DOHH2 (cell line): ENCODE data around the gene FOXN1.

ENCODE experiments used
- H3F3A ChIP-seq: fragments of 200-600 bp; sonication (generic), shearing (Covaris generic); 2 replicates; pipeline ENCODE4 v1.6.0; 2016; ENCODE audit warnings: antibody characterized with exemption, mild to moderate bottlenecking; ENCODE audit not compliant: control insufficient read depth, insufficient read depth
- H3K27ac ChIP-seq: fragments of 200-600 bp; sonication (generic); 2 replicates; pipeline ENCODE4 v1.5.1; 2014; ENCODE audit warnings: low read depth, mild to moderate bottlenecking, low read length, moderate library complexity
- H3K27me3 ChIP-seq: fragments of 200-600 bp; sonication (generic); 2 replicates; pipeline ENCODE4 v1.6.1; 2014; ENCODE audit warnings: mild to moderate bottlenecking, low read length, mixed read lengths; ENCODE audit not compliant: control insufficient read depth
- H3K36me3 ChIP-seq: fragments of 200-600 bp; sonication (generic); 2 replicates; pipeline ENCODE4 v1.6.1; 2014; ENCODE audit warnings: mild to moderate bottlenecking, low read length, moderate library complexity, mixed read lengths; ENCODE audit not compliant: control insufficient read depth
- H3K4me1 ChIP-seq: fragments of 200-600 bp; sonication (generic); 2 replicates; pipeline ENCODE4 v1.6.1; 2014; ENCODE audit warnings: mild to moderate bottlenecking, low read length, mixed read lengths; ENCODE audit not compliant: control insufficient read depth
- H3K4me2 ChIP-seq: fragments of 200-600 bp; sonication (generic); 2 replicates; pipeline ENCODE4 v1.6.0; 2014; ENCODE audit warnings: mild to moderate bottlenecking, low read length, moderate library complexity
- H3K4me3 ChIP-seq: fragments of 200-600 bp; sonication (generic); 2 replicates; pipeline ENCODE4 v1.5.1; 2014; ENCODE audit warnings: mild to moderate bottlenecking, low read length, mixed read lengths
- H3K79me2 ChIP-seq: fragments of 200-600 bp; sonication (generic); 2 replicates; pipeline ENCODE4 v1.6.1; 2014; ENCODE audit warnings: mild to moderate bottlenecking, low read length, mixed read lengths; ENCODE audit not compliant: control insufficient read depth
- H3K9me2 ChIP-seq: fragments of 200-600 bp; sonication (generic); replicated peaks from 2 replicates; pipeline ENCODE4 v1.6.1; 2014; ENCODE audit warnings: mild to moderate bottlenecking, low read length, mixed read lengths; ENCODE audit not compliant: control insufficient read depth
- H3K9me3 ChIP-seq: fragments of 200-600 bp; sonication (generic); 2 replicates; pipeline ENCODE4 v1.6.1; 2014; ENCODE audit warnings: antibody characterized with exemption, low read length, mixed read lengths; ENCODE audit not compliant: control insufficient read depth, insufficient read depth
- H4K20me1 ChIP-seq: fragments of 200-600 bp; sonication (generic); 2 replicates; pipeline ENCODE4 v1.6.0; 2014; ENCODE audit warnings: low read depth, mild to moderate bottlenecking, antibody characterized with exemption, low read length, moderate library complexity; ENCODE audit not compliant: control insufficient read depth, insufficient read depth
- EZH2phosphoT487 ChIP-seq: fragments of 200-600 bp; sonication (generic); IDR thresholded peaks from 2 replicates; pipeline ENCODE4 v1.6.1; 2017; ENCODE audit warnings: borderline replicate concordance, mild to moderate bottlenecking, antibody characterized with exemption, low read length, moderate library complexity, mixed read lengths
- TF ChIP-seq, protein P1 (sequence below): fragments of 200-600 bp; sonication (generic); IDR thresholded peaks from one replicate; pipeline ENCODE4 v1.5.1; 2014; ENCODE audit warnings: antibody characterized with exemption, mild to moderate bottlenecking, low read depth, low read length; ENCODE audit not compliant: poor library complexity, severe bottlenecking

FOXN1 gene

DNA sequence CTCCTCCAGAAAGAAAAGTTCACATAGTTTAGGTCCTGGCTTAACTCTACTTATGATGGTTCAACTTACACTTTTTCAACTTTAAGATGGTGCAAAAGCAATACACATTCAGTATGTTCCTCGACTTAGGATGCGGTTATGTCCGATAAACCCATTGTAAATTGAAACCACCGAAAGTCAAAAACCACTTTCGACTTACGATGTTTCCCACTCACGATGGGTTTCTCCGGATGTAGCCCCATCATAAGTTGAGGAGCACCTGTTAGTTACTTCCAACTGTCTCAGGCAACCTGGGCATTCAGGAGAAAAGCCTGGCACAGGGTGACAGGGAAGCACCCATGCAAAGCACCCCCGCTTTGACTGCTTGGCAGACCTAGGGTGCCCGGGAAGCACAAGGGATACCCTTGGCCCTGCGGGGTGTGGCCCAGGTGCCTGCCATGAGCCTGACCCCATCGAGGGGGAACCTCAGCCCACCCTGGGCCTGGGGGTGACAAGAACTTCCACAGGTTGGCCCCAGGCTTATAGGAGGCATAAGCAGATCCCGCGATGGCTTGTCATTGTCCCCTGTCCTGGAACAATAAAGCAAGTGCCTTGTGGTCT lies 32.2 kb downstream of the FOXN1 start:
- Histone ChIP-seq H3K9me3 (no peaks in the 10 kb centered on the region), H3K36me3 (no peaks in the 10 kb centered on the region), H3K27me3 (peaks cover 4% of the 10 kb centered on the region; the same call in 1 of the 2 replicates), H3F3A (no peaks in the 10 kb centered on the region), H4K20me1 (no peaks in the 10 kb centered on the region), H3K79me2 (no peaks in the 10 kb centered on the region), H3K27ac (no peak overlapping the region), H3K4me1 (no peaks in the 10 kb centered on the region), H3K9me2 (no peaks in the 10 kb centered on the region), H3K4me2 (no peak overlapping the region), H3K4me3 (no peak overlapping the region)
- TF ChIP-seq EZH2phosphoT487 = no peak
- TF ChIP-seq, protein P1, sequence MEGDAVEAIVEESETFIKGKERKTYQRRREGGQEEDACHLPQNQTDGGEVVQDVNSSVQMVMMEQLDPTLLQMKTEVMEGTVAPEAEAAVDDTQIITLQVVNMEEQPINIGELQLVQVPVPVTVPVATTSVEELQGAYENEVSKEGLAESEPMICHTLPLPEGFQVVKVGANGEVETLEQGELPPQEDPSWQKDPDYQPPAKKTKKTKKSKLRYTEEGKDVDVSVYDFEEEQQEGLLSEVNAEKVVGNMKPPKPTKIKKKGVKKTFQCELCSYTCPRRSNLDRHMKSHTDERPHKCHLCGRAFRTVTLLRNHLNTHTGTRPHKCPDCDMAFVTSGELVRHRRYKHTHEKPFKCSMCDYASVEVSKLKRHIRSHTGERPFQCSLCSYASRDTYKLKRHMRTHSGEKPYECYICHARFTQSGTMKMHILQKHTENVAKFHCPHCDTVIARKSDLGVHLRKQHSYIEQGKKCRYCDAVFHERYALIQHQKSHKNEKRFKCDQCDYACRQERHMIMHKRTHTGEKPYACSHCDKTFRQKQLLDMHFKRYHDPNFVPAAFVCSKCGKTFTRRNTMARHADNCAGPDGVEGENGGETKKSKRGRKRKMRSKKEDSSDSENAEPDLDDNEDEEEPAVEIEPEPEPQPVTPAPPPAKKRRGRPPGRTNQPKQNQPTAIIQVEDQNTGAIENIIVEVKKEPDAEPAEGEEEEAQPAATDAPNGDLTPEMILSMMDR = no peak

DNA sequence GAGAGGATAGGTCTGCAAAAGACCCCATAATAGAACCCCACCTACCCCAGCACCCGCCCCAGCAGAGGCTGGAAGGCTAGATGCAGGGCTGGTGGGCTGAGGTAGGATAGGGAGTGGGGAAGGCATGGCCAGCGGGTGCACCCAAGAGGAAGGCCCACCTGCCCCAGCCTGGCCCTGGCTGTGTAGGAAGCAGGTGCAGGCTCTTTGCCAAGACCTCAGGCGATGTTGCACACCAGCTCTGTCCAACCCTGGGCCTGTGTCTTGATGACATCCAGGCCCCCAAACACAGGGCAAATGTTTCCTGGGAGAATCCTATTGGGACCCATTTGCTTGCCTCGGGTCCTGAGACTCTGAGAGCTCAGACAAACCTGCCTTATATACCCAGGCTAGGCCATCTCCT lies 34.1 kb downstream of the FOXN1 start:
- no peaks in the 10 kb centered on the region for H3K36me3 ChIP-seq
- no peaks in the 10 kb centered on the region for H3K27me3 ChIP-seq
- TF ChIP-seq, protein P1 = no peak

DNA sequence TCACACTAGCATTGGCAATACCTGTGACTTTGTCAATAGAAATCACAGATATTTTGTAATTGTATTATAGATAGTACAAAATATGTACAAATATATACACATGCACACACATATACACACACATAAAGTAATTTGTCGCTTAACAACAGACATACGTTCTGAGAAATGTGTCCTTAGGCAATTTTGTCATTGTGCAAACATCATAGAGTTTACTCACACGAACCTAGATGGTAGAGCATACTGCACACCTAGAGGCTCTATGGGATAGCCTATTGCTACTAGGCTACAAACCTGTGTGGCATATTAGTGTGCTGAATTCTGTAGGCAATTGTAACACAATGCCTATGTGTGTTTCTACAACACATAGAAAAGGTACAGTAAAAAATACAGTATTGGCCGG lies 35.3 kb downstream of the FOXN1 start:
- no peak overlapping the region for H3K4me3 ChIP-seq
- no peaks in the 10 kb centered on the region for H3F3A ChIP-seq
- no peaks in the 10 kb centered on the region for H3K79me2 ChIP-seq
- no peaks in the 10 kb centered on the region for H3K36me3 ChIP-seq
- no peak overlapping the region for H3K4me2 ChIP-seq
- H3K27me3 ChIP-seq = no peaks in the 10 kb centered on the region
- no peaks in the 10 kb centered on the region for H3K9me2 ChIP-seq
- H4K20me1 ChIP-seq = no peaks in the 10 kb centered on the region
- 0 out of 2 replicates have a peak, but pooled peaks cover 3% of the 10 kb centered on the region for H3K4me1 ChIP-seq
- TF ChIP-seq, protein P1 = no peak
- TF ChIP-seq EZH2phosphoT487 = no peak
- H3K27ac ChIP-seq = no peak overlapping the region
- H3K9me3 ChIP-seq = no peaks in the 10 kb centered on the region

More for the DNA sequence above, 34.1 kb downstream of the FOXN1 start:
- H3K9me3 ChIP-seq = no peaks in the 10 kb centered on the region
- no peak overlapping the region for H3K4me2 ChIP-seq
- no peak overlapping the region for H3K4me3 ChIP-seq
- no peaks in the 10 kb centered on the region for H3K79me2 ChIP-seq
- no peaks in the 10 kb centered on the region for H3K9me2 ChIP-seq
- H4K20me1 ChIP-seq = no peaks in the 10 kb centered on the region
- H3K27ac ChIP-seq = no peak overlapping the region
- 0 out of 2 replicates have a peak, but pooled peaks cover 3% of the 10 kb centered on the region for H3K4me1 ChIP-seq
- H3F3A ChIP-seq = no peaks in the 10 kb centered on the region
